ENCODE data around the gene DDX11. TPM values are rescaled to one million over a fixed set of nuclear protein-coding genes. Genes with fewer than 3 reads are reported as not detected.
"Not testable (repeated sequence)": the region's sequence is repeated elsewhere in the genome, so short reads cannot be mapped to it uniquely, and the experiment has no call there.

Gene DDX11
- polyA plus RNA-seq, 1 donor from 2014 or later, result 9.8 TPM

- not testable (repeated sequence) for H3K4me2 ChIP-seq (ENCODE audit: low read length); H3K79me2 ChIP-seq (replicated peaks; ENCODE audit: insufficient read depth, low read length); H2AFZ ChIP-seq (ENCODE audit: low read depth, low read length); H3K9me3 ChIP-seq (ENCODE audit: low read length); H3K4me3 ChIP-seq (ENCODE audit: low read length); H4K20me1 ChIP-seq (ENCODE audit: insufficient read depth); H3K9me2 ChIP-seq (ENCODE audit: insufficient read depth, low read length); H3F3A ChIP-seq (ENCODE audit: insufficient read depth, low read length, poor library complexity, severe bottlenecking); H3K27ac ChIP-seq (ENCODE audit: low read length); H3K9ac ChIP-seq (ENCODE audit: low read length); H3K36me3 ChIP-seq (ENCODE audit: insufficient read depth, low read length); H3K27me3 ChIP-seq (ENCODE audit: insufficient read depth, low read depth, low read length)
These were observed 10.6 kb downstream of the DDX11 start for GRCh38 chr12:31084241-31084640.

- not testable (repeated sequence) for H3K36me3 ChIP-seq (ENCODE audit: insufficient read depth, low read length); H3K27ac ChIP-seq (ENCODE audit: low read length); H3K4me3 ChIP-seq (ENCODE audit: low read length); H3K9ac ChIP-seq (ENCODE audit: low read length); H3K9me3 ChIP-seq (ENCODE audit: low read length); H3F3A ChIP-seq (ENCODE audit: insufficient read depth, low read length, poor library complexity, severe bottlenecking); H3K27me3 ChIP-seq (ENCODE audit: insufficient read depth, low read depth, low read length); H3K4me2 ChIP-seq (ENCODE audit: low read length); H2AFZ ChIP-seq (ENCODE audit: low read depth, low read length); H3K9me2 ChIP-seq (ENCODE audit: insufficient read depth, low read length); H3K79me2 ChIP-seq (replicated peaks; ENCODE audit: insufficient read depth, low read length); H4K20me1 ChIP-seq (ENCODE audit: insufficient read depth)
These were observed 12.4 kb downstream of the DDX11 start for GRCh38 chr12:31086032-31086431.

- not testable (repeated sequence) for H3K27me3 ChIP-seq (ENCODE audit: insufficient read depth, low read depth, low read length); H3K79me2 ChIP-seq (replicated peaks; ENCODE audit: insufficient read depth, low read length); H3K9me2 ChIP-seq (ENCODE audit: insufficient read depth, low read length); H3F3A ChIP-seq (ENCODE audit: insufficient read depth, low read length, poor library complexity, severe bottlenecking); H4K20me1 ChIP-seq (ENCODE audit: insufficient read depth); H3K27ac ChIP-seq (ENCODE audit: low read length); H2AFZ ChIP-seq (ENCODE audit: low read depth, low read length); H3K9ac ChIP-seq (ENCODE audit: low read length); H3K4me2 ChIP-seq (ENCODE audit: low read length); H3K9me3 ChIP-seq (ENCODE audit: low read length); H3K4me3 ChIP-seq (ENCODE audit: low read length); H3K36me3 ChIP-seq (ENCODE audit: insufficient read depth, low read length)
These were observed 13.8 kb downstream of the DDX11 start for GRCh38 chr12:31087486-31087885.

GRCh38 chr12:31087956-31088355 lies 14.3 kb downstream of the DDX11 start:
- not testable (repeated sequence) for H3K36me3 ChIP-seq (ENCODE audit: insufficient read depth, low read length); H4K20me1 ChIP-seq (ENCODE audit: insufficient read depth); H3K4me2 ChIP-seq (ENCODE audit: low read length); H3K9me2 ChIP-seq (ENCODE audit: insufficient read depth, low read length); H2AFZ ChIP-seq (ENCODE audit: low read depth, low read length); H3K79me2 ChIP-seq (replicated peaks; ENCODE audit: insufficient read depth, low read length); H3F3A ChIP-seq (ENCODE audit: insufficient read depth, low read length, poor library complexity, severe bottlenecking); H3K9me3 ChIP-seq (ENCODE audit: low read length); H3K27ac ChIP-seq (ENCODE audit: low read length); H3K27me3 ChIP-seq (ENCODE audit: insufficient read depth, low read depth, low read length); H3K9ac ChIP-seq (ENCODE audit: low read length); H3K4me3 ChIP-seq (ENCODE audit: low read length)

GRCh38 chr12:31089072-31089471 lies 15.4 kb downstream of the DDX11 start:
- no peaks in the 10 kb centered on the region for H3F3A ChIP-seq (ENCODE audit: insufficient read depth, low read length, poor library complexity, severe bottlenecking)
- H3K9me2 ChIP-seq (ENCODE audit: insufficient read depth, low read length), result no peaks in the 10 kb centered on the region
- H3K9ac ChIP-seq (ENCODE audit: low read length), result no peak overlapping the region
- no peaks in the 10 kb centered on the region for H3K27me3 ChIP-seq (ENCODE audit: insufficient read depth, low read depth, low read length)
- H4K20me1 ChIP-seq (ENCODE audit: insufficient read depth), result no peaks in the 10 kb centered on the region
- no peak overlapping the region for H2AFZ ChIP-seq (ENCODE audit: low read depth, low read length)
- H3K9me3 ChIP-seq (ENCODE audit: low read length), result no peaks in the 10 kb centered on the region
- no peak overlapping the region for H3K4me3 ChIP-seq (ENCODE audit: low read length)
- TF ChIP-seq POLR2AphosphoS5 (IDR thresholded peaks at IDR 0.05), result no peak
- no peak for TF ChIP-seq EP300 (conservative IDR thresholded peaks at IDR 0.05; ENCODE audit: poor library complexity, severe bottlenecking)
- no peak for TF ChIP-seq RAD21 (conservative IDR thresholded peaks at IDR 0.05)
- no peak for TF ChIP-seq TAF1 (IDR thresholded peaks at IDR 0.05; ENCODE audit: low read depth)
- no peak for TF ChIP-seq MXI1 (conservative IDR thresholded peaks at IDR 0.05; ENCODE audit: poor library complexity, severe bottlenecking)
- TF ChIP-seq SMC3 (conservative IDR thresholded peaks at IDR 0.05; ENCODE audit: poor library complexity), result no peak
- TF ChIP-seq REST (IDR thresholded peaks at IDR 0.05; ENCODE audit: borderline replicate concordance), result no peak
- TF ChIP-seq CTCF (IDR thresholded peaks at IDR 0.05; ENCODE audit: poor library complexity, severe bottlenecking), result no peak
- no peak for TF ChIP-seq EZH2 (IDR thresholded peaks at IDR 0.05; ENCODE audit: borderline replicate concordance, insufficient read depth, low read length, poor library complexity, severe bottlenecking)
- H3K27ac ChIP-seq (ENCODE audit: low read length), result no peak overlapping the region
- no peaks in the 10 kb centered on the region for H3K79me2 ChIP-seq (replicated peaks; ENCODE audit: insufficient read depth, low read length)
- H3K36me3 ChIP-seq (ENCODE audit: insufficient read depth, low read length), result no peaks in the 10 kb centered on the region
- no peak overlapping the region for H3K4me2 ChIP-seq (ENCODE audit: low read length)

All from neural cell (in vitro differentiated cells).